Type B pancreatic cell (in vitro differentiated cells): ENCODE data around the gene BRIX1. TPM values are rescaled to one million over a fixed set of nuclear protein-coding genes. Genes with fewer than 3 reads are reported as not detected.

Source experiments
- DNase-seq: peaks from one replicate; pipeline ENCODE4 v3.0.0; 2021; ENCODE audit warnings: mixed read lengths; ENCODE audit not compliant: unreplicated experiment; ENCODE audit errors: extremely low spot score
- H3K27ac Mint-ChIP-seq: 2 replicates; pipeline ENCODE4 v1.8.0; 2021; ENCODE audit warnings: mild to moderate bottlenecking, mixed read lengths
- H3K27me3 Mint-ChIP-seq: 2 replicates; pipeline ENCODE4 v1.8.0; 2021; ENCODE audit warnings: mixed read lengths
- H3K36me3 Mint-ChIP-seq: 2 replicates; pipeline ENCODE4 v1.8.0; 2021; ENCODE audit warnings: mixed read lengths
- H3K4me1 Mint-ChIP-seq: one replicate; pipeline ENCODE4 v1.8.0; 2021; ENCODE audit warnings: mixed read lengths; ENCODE audit not compliant: unreplicated experiment
- H3K4me3 Mint-ChIP-seq: 2 replicates; pipeline ENCODE4 v1.8.0; 2021; ENCODE audit warnings: mild to moderate bottlenecking, mixed read lengths
- H3K9me3 Mint-ChIP-seq: 2 replicates; pipeline ENCODE4 v1.8.0; 2021; ENCODE audit warnings: mixed read lengths
- total RNA-seq: library from RNA; stranded (reverse); gene quantifications from 2 replicates; pipeline ENCODE4 v1.2.1, GENCODE V29; 2021; ENCODE audit warnings: low replicate concordance
- TF ChIP-seq, protein P1 (sequence below): fragments of 200-600 bp; sonication (generic); conservative IDR thresholded peaks from 2 replicates; pipeline ENCODE4 v1.5.0; 2021; ENCODE audit warnings: antibody characterized with exemption, mild to moderate bottlenecking

The BRIX1 gene
- total RNA-seq, 1 donor from 2014 or later: 38.0 TPM

DNA sequence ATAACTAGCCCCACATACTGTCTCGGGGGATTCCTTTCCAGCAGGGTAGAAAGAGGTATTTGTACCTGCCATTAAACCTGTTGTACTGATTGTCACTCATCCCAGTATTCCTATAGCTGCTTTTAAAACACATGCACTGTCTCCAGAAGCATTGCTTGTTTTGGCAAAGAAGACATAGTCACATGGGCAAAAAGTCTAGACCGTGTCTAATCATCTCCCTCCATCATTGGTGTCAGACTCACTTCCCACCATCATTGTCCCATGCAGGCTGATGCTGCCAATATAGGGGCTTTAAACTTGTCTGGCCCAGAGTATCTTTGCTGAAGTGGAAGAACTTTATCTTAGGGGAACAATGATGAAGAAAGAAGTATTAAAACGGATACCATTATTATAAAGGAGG lies 26.4 kb downstream of the BRIX1 start:
- peaks cover 41% of the 10 kb centered on the region for H3K36me3 Mint-ChIP-seq
- no peaks in the 10 kb centered on the region for H3K4me1 Mint-ChIP-seq
- no peaks in the 10 kb centered on the region for H3K27me3 Mint-ChIP-seq
- DNase-seq: no peak
- no peaks in the 10 kb centered on the region for H3K9me3 Mint-ChIP-seq
- no peak overlapping the region for H3K27ac Mint-ChIP-seq
- no peak overlapping the region for H3K4me3 Mint-ChIP-seq
- TF ChIP-seq, protein P1, sequence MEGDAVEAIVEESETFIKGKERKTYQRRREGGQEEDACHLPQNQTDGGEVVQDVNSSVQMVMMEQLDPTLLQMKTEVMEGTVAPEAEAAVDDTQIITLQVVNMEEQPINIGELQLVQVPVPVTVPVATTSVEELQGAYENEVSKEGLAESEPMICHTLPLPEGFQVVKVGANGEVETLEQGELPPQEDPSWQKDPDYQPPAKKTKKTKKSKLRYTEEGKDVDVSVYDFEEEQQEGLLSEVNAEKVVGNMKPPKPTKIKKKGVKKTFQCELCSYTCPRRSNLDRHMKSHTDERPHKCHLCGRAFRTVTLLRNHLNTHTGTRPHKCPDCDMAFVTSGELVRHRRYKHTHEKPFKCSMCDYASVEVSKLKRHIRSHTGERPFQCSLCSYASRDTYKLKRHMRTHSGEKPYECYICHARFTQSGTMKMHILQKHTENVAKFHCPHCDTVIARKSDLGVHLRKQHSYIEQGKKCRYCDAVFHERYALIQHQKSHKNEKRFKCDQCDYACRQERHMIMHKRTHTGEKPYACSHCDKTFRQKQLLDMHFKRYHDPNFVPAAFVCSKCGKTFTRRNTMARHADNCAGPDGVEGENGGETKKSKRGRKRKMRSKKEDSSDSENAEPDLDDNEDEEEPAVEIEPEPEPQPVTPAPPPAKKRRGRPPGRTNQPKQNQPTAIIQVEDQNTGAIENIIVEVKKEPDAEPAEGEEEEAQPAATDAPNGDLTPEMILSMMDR: no peak

DNA sequence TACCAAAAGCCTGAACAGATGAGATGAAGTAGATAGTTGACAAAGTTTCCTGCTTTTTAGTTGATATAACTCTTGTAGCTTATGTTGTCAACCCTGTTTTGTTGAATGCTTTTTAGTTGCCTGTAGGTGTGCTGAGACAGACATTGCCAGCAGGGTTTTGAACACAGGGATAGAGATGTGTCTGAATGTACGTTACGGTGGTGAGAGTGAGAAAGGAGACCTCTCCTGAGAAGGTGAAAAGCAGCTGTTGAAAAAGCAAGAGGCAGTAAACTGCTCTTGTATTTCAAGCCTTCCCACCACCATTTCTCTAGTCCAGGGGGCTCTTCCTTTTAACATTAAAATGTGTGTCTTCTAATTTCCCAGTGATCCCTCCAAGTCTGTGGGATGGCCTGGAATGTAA lies 28.5 kb downstream of the BRIX1 start:
- no peak overlapping the region for H3K4me3 Mint-ChIP-seq
- no peak overlapping the region for H3K27ac Mint-ChIP-seq
- TF ChIP-seq, protein P1: no peak

DNA sequence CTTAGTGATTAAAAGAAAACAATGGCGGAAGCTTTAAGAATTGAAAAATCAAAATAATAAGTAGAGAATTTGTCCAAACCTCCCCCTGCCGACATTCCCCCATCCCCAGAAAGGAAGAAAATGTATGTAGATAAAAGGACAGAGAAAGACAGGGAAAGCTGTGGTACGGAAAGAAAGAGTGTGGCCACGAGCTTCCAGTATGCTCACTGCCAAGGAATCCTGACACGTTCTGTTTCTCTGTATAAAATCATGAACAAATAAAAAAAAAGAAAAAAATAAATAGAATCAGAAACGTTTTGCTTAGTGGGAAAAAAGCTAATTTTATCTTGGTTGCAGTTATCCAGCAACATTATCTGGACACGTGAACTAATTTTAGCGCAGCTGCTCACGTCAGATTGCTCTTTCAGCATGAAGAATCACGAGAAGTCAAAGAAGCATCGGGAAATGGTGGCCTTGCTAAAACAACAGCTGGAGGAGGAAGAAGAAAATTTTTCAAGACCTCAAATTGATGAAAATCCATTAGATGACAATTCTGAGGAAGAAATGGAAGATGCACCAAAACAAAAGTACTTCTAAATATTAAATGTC lies 29.0 kb downstream of the BRIX1 start:
- Mint-ChIP-seq H3K27me3 (no peaks in the 10 kb centered on the region), H3K4me1 (no peaks in the 10 kb centered on the region), H3K4me3 (no peak overlapping the region), H3K27ac (no peak overlapping the region), H3K9me3 (no peaks in the 10 kb centered on the region), H3K36me3 (peaks cover 42% of the 10 kb centered on the region)
- TF ChIP-seq, protein P1: no peak
- no peak for DNase-seq

More for the DNA sequence above, 28.5 kb downstream of the BRIX1 start:
- H3K4me1 Mint-ChIP-seq: no peaks in the 10 kb centered on the region
- no peak for DNase-seq
- H3K27me3 Mint-ChIP-seq: no peaks in the 10 kb centered on the region
- H3K36me3 Mint-ChIP-seq: peaks cover 40% of the 10 kb centered on the region
- no peaks in the 10 kb centered on the region for H3K9me3 Mint-ChIP-seq

DNA sequence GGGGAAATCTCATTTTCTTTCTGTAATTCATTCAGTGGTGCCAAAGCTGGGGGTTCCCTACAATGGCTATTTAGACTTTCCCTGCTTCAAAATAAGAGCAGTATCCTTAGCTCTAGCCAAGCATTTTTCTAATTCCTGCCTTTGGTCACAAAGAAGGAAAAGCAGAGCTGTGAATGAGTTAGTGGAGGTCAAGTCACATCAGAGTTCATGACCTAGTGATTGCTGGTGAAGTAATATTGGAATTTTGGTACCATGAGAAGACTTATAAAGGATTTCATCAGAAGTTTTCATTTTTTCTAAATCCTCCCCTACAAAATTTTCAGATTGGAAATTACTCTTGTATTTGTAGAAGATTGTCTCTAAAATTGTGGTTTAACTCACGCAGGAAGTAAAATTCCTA lies 41.8 kb downstream of the BRIX1 start:
- no peak for DNase-seq
- no peak overlapping the region for H3K4me3 Mint-ChIP-seq
- H3K36me3 Mint-ChIP-seq: peaks cover 12% of the 10 kb centered on the region
- H3K9me3 Mint-ChIP-seq: no peaks in the 10 kb centered on the region
- H3K4me1 Mint-ChIP-seq: peaks cover 7% of the 10 kb centered on the region
- H3K27ac Mint-ChIP-seq: no peak overlapping the region
- no peaks in the 10 kb centered on the region for H3K27me3 Mint-ChIP-seq
- TF ChIP-seq, protein P1: no peak

DNA sequence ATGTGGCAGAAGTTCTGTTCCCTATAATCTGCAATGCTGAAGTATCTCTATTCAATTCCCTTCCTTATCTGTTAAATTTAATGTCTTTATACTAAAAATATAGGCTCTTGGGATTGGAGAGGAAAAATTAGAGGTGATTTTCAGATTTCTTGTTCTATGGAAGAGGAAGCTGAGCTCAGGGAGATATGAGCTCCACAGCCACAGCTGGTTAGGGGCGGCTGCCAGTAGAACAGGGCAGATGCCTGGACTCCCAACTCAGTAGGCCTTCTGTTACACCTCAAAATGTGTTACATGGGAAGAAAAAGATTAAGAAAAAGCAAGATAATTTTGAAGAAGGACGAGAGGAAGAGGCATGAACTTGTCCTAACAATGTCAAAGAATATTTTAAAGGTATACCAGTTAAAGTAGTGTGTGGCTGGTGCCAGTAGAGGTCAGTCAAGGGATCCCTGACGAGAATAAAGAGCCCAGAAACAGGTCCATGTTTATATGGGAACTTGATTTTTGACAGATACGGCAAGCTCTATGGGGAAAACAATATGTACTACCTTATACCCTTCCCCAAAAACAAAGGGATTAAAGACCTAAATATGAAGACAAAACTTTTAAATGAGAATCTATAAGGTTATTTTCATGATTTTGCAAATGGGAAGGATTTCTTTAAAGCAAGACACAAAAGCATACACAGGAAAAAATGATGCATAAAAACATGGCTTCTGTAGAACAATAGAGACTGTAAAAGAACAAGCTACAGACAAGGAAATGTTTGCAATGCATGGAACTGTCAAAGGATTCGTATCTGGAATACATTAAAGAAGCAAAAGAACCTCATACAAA lies 42.6 kb downstream of the BRIX1 start:
- Mint-ChIP-seq H3K4me1 (peaks cover 7% of the 10 kb centered on the region), H3K9me3 (no peaks in the 10 kb centered on the region), H3K4me3 (no peak overlapping the region), H3K27me3 (no peaks in the 10 kb centered on the region), H3K36me3 (peaks cover 12% of the 10 kb centered on the region), H3K27ac (no peak overlapping the region)
- no peak for DNase-seq
- TF ChIP-seq, protein P1: peak; percentile 74
